Measurements from ENCODE around the gene IRF7.

The IRF7 gene

GRCh38 chr11:660681-661444, 45.1 kb upstream of the IRF7 start:
- Histone ChIP-seq H3K4me3 (ENCODE audit: low read length) (no peak overlapping the region), H3K27ac (ENCODE audit: low read length) (no peak overlapping the region), H3K9me3 (ENCODE audit: insufficient read depth, low read length) (no peaks in the 10 kb centered on the region), H3K79me2 (ENCODE audit: low read length) (no peaks in the 10 kb centered on the region; the same call in 1 of the 2 replicates), H4K20me1 (ENCODE audit: insufficient read depth, low read length) (no peaks in the 10 kb centered on the region; the same call in 1 of the 2 replicates), H2AFZ (ENCODE audit: low read depth, low read length) (no peak overlapping the region), H3K4me1 (ENCODE audit: low read length) (no peaks in the 10 kb centered on the region), H3K9ac (ENCODE audit: low read length) (no peak overlapping the region), H3K4me2 (ENCODE audit: low read length) (no peak overlapping the region), H3K27me3 (ENCODE audit: low read depth, low read length) (no peaks in the 10 kb centered on the region), H3K36me3 (replicated peaks; ENCODE audit: low read depth, low read length) (peaks cover 5% of the 10 kb centered on the region)
- TF ChIP-seq, protein P1, sequence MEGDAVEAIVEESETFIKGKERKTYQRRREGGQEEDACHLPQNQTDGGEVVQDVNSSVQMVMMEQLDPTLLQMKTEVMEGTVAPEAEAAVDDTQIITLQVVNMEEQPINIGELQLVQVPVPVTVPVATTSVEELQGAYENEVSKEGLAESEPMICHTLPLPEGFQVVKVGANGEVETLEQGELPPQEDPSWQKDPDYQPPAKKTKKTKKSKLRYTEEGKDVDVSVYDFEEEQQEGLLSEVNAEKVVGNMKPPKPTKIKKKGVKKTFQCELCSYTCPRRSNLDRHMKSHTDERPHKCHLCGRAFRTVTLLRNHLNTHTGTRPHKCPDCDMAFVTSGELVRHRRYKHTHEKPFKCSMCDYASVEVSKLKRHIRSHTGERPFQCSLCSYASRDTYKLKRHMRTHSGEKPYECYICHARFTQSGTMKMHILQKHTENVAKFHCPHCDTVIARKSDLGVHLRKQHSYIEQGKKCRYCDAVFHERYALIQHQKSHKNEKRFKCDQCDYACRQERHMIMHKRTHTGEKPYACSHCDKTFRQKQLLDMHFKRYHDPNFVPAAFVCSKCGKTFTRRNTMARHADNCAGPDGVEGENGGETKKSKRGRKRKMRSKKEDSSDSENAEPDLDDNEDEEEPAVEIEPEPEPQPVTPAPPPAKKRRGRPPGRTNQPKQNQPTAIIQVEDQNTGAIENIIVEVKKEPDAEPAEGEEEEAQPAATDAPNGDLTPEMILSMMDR (IDR thresholded peaks at IDR 0.05; ENCODE audit: low read depth, low read length), result no peak
- no peak for TF ChIP-seq EZH2phosphoT487 (IDR thresholded peaks at IDR 0.05; ENCODE audit: low read depth)

- TF ChIP-seq EZH2phosphoT487 (IDR thresholded peaks at IDR 0.05; ENCODE audit: low read depth), result no peak
- TF ChIP-seq, protein P1 (IDR thresholded peaks at IDR 0.05; ENCODE audit: low read depth, low read length), result no peak
- Histone ChIP-seq H2AFZ (ENCODE audit: low read depth, low read length) (no peak overlapping the region), H3K9ac (ENCODE audit: low read length) (no peak overlapping the region), H3K4me1 (ENCODE audit: low read length) (no peaks in the 10 kb centered on the region), H4K20me1 (ENCODE audit: insufficient read depth, low read length) (no peaks in the 10 kb centered on the region; the same call in 1 of the 2 replicates), H3K27me3 (ENCODE audit: low read depth, low read length) (no peaks in the 10 kb centered on the region), H3K36me3 (replicated peaks; ENCODE audit: low read depth, low read length) (peaks cover 7% of the 10 kb centered on the region), H3K9me3 (ENCODE audit: insufficient read depth, low read length) (no peaks in the 10 kb centered on the region), H3K27ac (ENCODE audit: low read length) (no peak overlapping the region), H3K4me3 (ENCODE audit: low read length) (no peak overlapping the region), H3K4me2 (ENCODE audit: low read length) (no peak overlapping the region), H3K79me2 (ENCODE audit: low read length) (no peaks in the 10 kb centered on the region; the same call in 1 of the 2 replicates)
Measured at GRCh38 chr11:660281-660680, 44.5 kb upstream of the IRF7 start.

DNA sequence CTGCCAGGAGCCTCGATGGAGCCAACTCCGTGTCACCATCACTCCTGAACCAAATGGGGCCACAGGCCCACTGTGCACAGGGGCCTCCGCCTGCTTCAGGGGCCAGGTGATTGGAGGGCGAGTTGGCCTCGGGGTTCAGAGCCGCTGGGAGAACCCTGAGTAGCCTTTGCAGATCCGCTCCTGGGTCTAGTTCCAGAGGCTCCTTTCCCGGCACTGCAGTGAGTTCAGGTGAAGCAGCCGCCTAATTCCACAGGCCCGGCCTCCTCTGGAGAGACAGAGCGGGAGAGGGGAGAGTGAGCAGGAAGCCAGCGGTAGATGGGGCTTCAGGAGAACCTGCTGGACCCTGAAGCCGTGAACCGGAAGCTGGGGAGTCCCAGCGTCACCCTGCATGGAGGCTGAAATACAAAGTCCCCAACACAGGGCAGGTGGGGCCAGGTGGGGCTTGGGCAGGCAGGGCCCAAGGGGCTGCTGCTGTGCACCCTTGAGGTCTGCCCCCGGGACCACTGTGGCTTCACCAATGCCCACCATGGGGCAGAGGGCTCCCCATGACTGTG, 43.9 kb upstream of the IRF7 start:
- Histone ChIP-seq H3K27ac (ENCODE audit: low read length) (no peak overlapping the region), H3K79me2 (ENCODE audit: low read length) (no peaks in the 10 kb centered on the region; the same call in 1 of the 2 replicates), H3K4me2 (ENCODE audit: low read length) (no peak overlapping the region), H3K4me1 (ENCODE audit: low read length) (no peaks in the 10 kb centered on the region), H2AFZ (ENCODE audit: low read depth, low read length) (no peak overlapping the region), H3K9me3 (ENCODE audit: insufficient read depth, low read length) (no peaks in the 10 kb centered on the region), H3K9ac (ENCODE audit: low read length) (no peak overlapping the region), H4K20me1 (ENCODE audit: insufficient read depth, low read length) (no peaks in the 10 kb centered on the region; the same call in 1 of the 2 replicates), H3K4me3 (ENCODE audit: low read length) (no peak overlapping the region), H3K36me3 (replicated peaks; ENCODE audit: low read depth, low read length) (peaks cover 11% of the 10 kb centered on the region), H3K27me3 (ENCODE audit: low read depth, low read length) (no peaks in the 10 kb centered on the region)
- no peak for TF ChIP-seq EZH2phosphoT487 (IDR thresholded peaks at IDR 0.05; ENCODE audit: low read depth)
- TF ChIP-seq, protein P1 (IDR thresholded peaks at IDR 0.05; ENCODE audit: low read depth, low read length), result no peak

DNA sequence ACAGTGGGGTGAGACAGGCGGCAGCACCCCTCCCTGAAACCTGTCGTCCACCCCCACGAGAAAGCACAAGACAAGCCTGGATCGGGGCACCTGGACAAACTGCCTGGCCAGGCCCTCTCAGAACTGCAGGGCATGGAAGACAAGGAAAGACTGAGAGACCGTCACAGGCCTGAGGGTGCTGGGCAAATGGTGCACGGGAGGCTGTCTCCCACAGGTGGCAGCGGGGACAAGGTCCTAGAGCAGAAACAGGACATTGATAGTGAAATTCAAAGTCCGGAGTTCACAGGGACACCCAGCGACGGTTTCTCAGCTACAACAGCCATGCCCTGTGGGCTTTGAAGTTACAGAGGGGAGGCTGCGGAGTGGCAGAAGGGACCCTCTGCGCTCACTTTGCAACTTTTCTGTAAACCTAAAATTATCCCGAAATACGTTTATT, 42.0 kb upstream of the IRF7 start:
- Histone ChIP-seq H3K4me3 (ENCODE audit: low read length) (no peak overlapping the region), H4K20me1 (ENCODE audit: insufficient read depth, low read length) (no peaks in the 10 kb centered on the region; the same call in 1 of the 2 replicates), H3K27me3 (ENCODE audit: low read depth, low read length) (no peaks in the 10 kb centered on the region), H3K4me2 (ENCODE audit: low read length) (no peak overlapping the region), H3K36me3 (replicated peaks; ENCODE audit: low read depth, low read length) (peaks cover 11% of the 10 kb centered on the region), H3K9ac (ENCODE audit: low read length) (no peak overlapping the region), H3K9me3 (ENCODE audit: insufficient read depth, low read length) (no peaks in the 10 kb centered on the region), H3K79me2 (ENCODE audit: low read length) (no peaks in the 10 kb centered on the region), H2AFZ (ENCODE audit: low read depth, low read length) (no peak overlapping the region), H3K4me1 (ENCODE audit: low read length) (no peaks in the 10 kb centered on the region), H3K27ac (ENCODE audit: low read length) (no peak overlapping the region)
- TF ChIP-seq, protein P1 (IDR thresholded peaks at IDR 0.05; ENCODE audit: low read depth, low read length), result no peak
- no peak for TF ChIP-seq EZH2phosphoT487 (IDR thresholded peaks at IDR 0.05; ENCODE audit: low read depth)
